Parathyroid adenoma (tissue), 2 donors: ENCODE results near the gene CPS1.

Source experiments
- H2AFZ ChIP-seq: fragments of 300-600 bp; sonication (generic); one replicate; pipeline ENCODE4 v1.7.0; 2017; ENCODE audit warnings: antibody characterized with exemption, mild to moderate bottlenecking
- H3K27ac ChIP-seq: fragments of 300-600 bp; sonication (generic); one replicate; pipeline ENCODE4 v1.7.0; 2017
- H3K27me3 ChIP-seq: fragments of 300-600 bp; sonication (generic); one replicate; pipeline ENCODE4 v1.7.0; 2017; ENCODE audit warnings: low read length; ENCODE audit not compliant: control insufficient read depth, insufficient read depth
- H3K36me3 ChIP-seq: fragments of 300-600 bp; sonication (generic); one replicate; pipeline ENCODE4 v1.7.0; 2017; ENCODE audit warnings: low read length; ENCODE audit not compliant: control insufficient read depth, insufficient read depth
- H3K4me1 ChIP-seq: fragments of 300-600 bp; sonication (generic); one replicate; pipeline ENCODE4 v1.7.0; 2017; ENCODE audit warnings: control low read depth
- H3K4me2 ChIP-seq: fragments of 300-600 bp; sonication (generic); one replicate; pipeline ENCODE4 v1.7.0; 2017; ENCODE audit warnings: low read length
- H3K4me3 ChIP-seq: fragments of 300-600 bp; sonication (generic); one replicate; pipeline ENCODE4 v1.7.0; 2017; ENCODE audit warnings: low read depth, low read length
- H3K79me2 ChIP-seq: fragments of 300-600 bp; sonication (generic); one replicate; pipeline ENCODE4 v1.7.0; 2017; ENCODE audit warnings: control low read depth
- H3K9ac ChIP-seq: fragments of 300-600 bp; sonication (generic); one replicate; pipeline ENCODE4 v1.7.0; 2017; ENCODE audit warnings: mild to moderate bottlenecking
- H3K9me3 ChIP-seq: fragments of 300-600 bp; sonication (generic); one replicate; pipeline ENCODE4 v1.7.0; 2017; ENCODE audit warnings: low read length; ENCODE audit not compliant: control insufficient read depth
- CTCF ChIP-seq: fragments of 300-600 bp; sonication (generic); IDR thresholded peaks from one replicate; pipeline ENCODE4 v1.7.0; 2017; ENCODE audit warnings: antibody characterized with exemption, mild to moderate bottlenecking
- donor health status: primary hyperparathyroidism.

The CPS1 gene

GRCh38 chr2:210655229-210655975 lies 99.0 kb downstream of the CPS1 start:
- TF ChIP-seq CTCF: no peak
- no peaks in the 10 kb centered on the region for H3K36me3 ChIP-seq

GRCh38 chr2:210657874-210658273 lies 101.5 kb downstream of the CPS1 start:
- no peaks in the 10 kb centered on the region for H3K79me2 ChIP-seq

More at GRCh38 chr2:210655229-210655975, 99.0 kb downstream of the CPS1 start:
- H3K4me2 ChIP-seq: no peak overlapping the region
- no peaks in the 10 kb centered on the region for H3K9me3 ChIP-seq
- H2AFZ ChIP-seq: no peak overlapping the region
- H3K79me2 ChIP-seq: no peaks in the 10 kb centered on the region
- H3K4me3 ChIP-seq: no peak overlapping the region
- H3K27ac ChIP-seq: no peak overlapping the region
- H3K9ac ChIP-seq: no peak overlapping the region
- H3K27me3 ChIP-seq: no peaks in the 10 kb centered on the region
- no peaks in the 10 kb centered on the region for H3K4me1 ChIP-seq

GRCh38 chr2:210660751-210661150 lies 104.4 kb downstream of the CPS1 start:
- Histone ChIP-seq H2AFZ (no peak overlapping the region), H3K27ac (no peak overlapping the region), H3K79me2 (no peaks in the 10 kb centered on the region), H3K36me3 (no peaks in the 10 kb centered on the region), H3K4me2 (no peak overlapping the region), H3K27me3 (no peaks in the 10 kb centered on the region), H3K9ac (no peak overlapping the region), H3K9me3 (no peaks in the 10 kb centered on the region), H3K4me1 (no peaks in the 10 kb centered on the region), H3K4me3 (no peak overlapping the region)
- TF ChIP-seq CTCF: no peak

More at GRCh38 chr2:210657874-210658273, 101.5 kb downstream of the CPS1 start:
- H3K9ac ChIP-seq: no peak overlapping the region
- no peaks in the 10 kb centered on the region for H3K9me3 ChIP-seq
- H3K27me3 ChIP-seq: no peaks in the 10 kb centered on the region
- no peak for TF ChIP-seq CTCF
- no peak overlapping the region for H3K4me3 ChIP-seq
- no peak overlapping the region for H3K4me2 ChIP-seq
- H3K36me3 ChIP-seq: no peaks in the 10 kb centered on the region
- H2AFZ ChIP-seq: no peak overlapping the region
- H3K4me1 ChIP-seq: no peaks in the 10 kb centered on the region
- H3K27ac ChIP-seq: no peak overlapping the region

- Histone ChIP-seq H3K4me2 (no peak overlapping the region), H3K4me1 (no peaks in the 10 kb centered on the region), H3K36me3 (no peaks in the 10 kb centered on the region), H3K79me2 (no peaks in the 10 kb centered on the region), H3K9ac (no peak overlapping the region), H3K9me3 (no peaks in the 10 kb centered on the region), H3K4me3 (no peak overlapping the region), H3K27me3 (no peaks in the 10 kb centered on the region), H3K27ac (no peak overlapping the region), H2AFZ (no peak overlapping the region)
- TF ChIP-seq CTCF: no peak
These were observed 106.2 kb downstream of the CPS1 start for GRCh38 chr2:210662560-210662959.

GRCh38 chr2:210663631-210664089 lies 107.3 kb downstream of the CPS1 start:
- H3K4me3 ChIP-seq: no peak overlapping the region
- H3K4me1 ChIP-seq: no peaks in the 10 kb centered on the region
- no peak overlapping the region for H2AFZ ChIP-seq
- H3K9me3 ChIP-seq: no peaks in the 10 kb centered on the region
- H3K9ac ChIP-seq: no peak overlapping the region
- no peaks in the 10 kb centered on the region for H3K36me3 ChIP-seq
- no peak overlapping the region for H3K27ac ChIP-seq
- H3K79me2 ChIP-seq: no peaks in the 10 kb centered on the region
- H3K4me2 ChIP-seq: no peak overlapping the region
- no peak for TF ChIP-seq CTCF
- no peaks in the 10 kb centered on the region for H3K27me3 ChIP-seq
